ENCODE data around the gene CAD.

CAD gene

GRCh38 chr2:27212626-27213471 lies 4.3 kb upstream of the CAD start:
- Histone ChIP-seq H3K9ac (peak overlapping the region; percentile 96), H3K36me3 (ENCODE audit: insufficient read depth) (no peaks in the 10 kb centered on the region), H3K4me2 (peak overlapping the region; percentile 82), H2AFZ (ENCODE audit: low read depth) (peak overlapping the region; percentile 66), H3K4me1 (ENCODE audit: low read depth, poor library complexity, severe bottlenecking) (peaks cover 27% of the 10 kb centered on the region), H3K4me3 (IDR thresholded peaks at IDR 0.05; ENCODE audit: insufficient read depth, low read depth, low read length) (peak overlapping the region; percentile 40), H3K27me3 (ENCODE audit: insufficient read depth, low read depth) (no peaks in the 10 kb centered on the region), H3K79me2 (ENCODE audit: insufficient read depth, low read depth) (peaks cover 5% of the 10 kb centered on the region; the same call in 1 of the 2 replicates), H4K20me1 (ENCODE audit: insufficient read depth) (no peaks in the 10 kb centered on the region), H3K27ac (peak overlapping the region; percentile 92)
- no peak for TF ChIP-seq CTCF (conservative IDR thresholded peaks at IDR 0.05; ENCODE audit: low read depth, low read length)

- Histone ChIP-seq H3K9ac (no peak overlapping the region), H4K20me1 (ENCODE audit: insufficient read depth) (no peaks in the 10 kb centered on the region), H3K27me3 (ENCODE audit: insufficient read depth, low read depth) (no peaks in the 10 kb centered on the region), H3K4me2 (no peak overlapping the region), H2AFZ (ENCODE audit: low read depth) (no peak overlapping the region), H3K4me3 (IDR thresholded peaks at IDR 0.05; ENCODE audit: insufficient read depth, low read depth, low read length) (no peak overlapping the region), H3K36me3 (ENCODE audit: insufficient read depth) (peaks cover under 1% of the 10 kb centered on the region; the same call in 1 of the 2 replicates), H3K27ac (no peak overlapping the region), H3K4me1 (ENCODE audit: low read depth, poor library complexity, severe bottlenecking) (peaks cover 42% of the 10 kb centered on the region), H3K79me2 (ENCODE audit: insufficient read depth, low read depth) (peaks cover 25% of the 10 kb centered on the region)
- TF ChIP-seq CTCF (conservative IDR thresholded peaks at IDR 0.05; ENCODE audit: low read depth, low read length): no peak
Observed at GRCh38 chr2:27214941-27215340, 2.2 kb upstream of the CAD start.

GRCh38 chr2:27216416-27217137 lies 592 bp upstream of the CAD start:
- Histone ChIP-seq H4K20me1 (ENCODE audit: insufficient read depth) (no peaks in the 10 kb centered on the region), H2AFZ (ENCODE audit: low read depth) (peak overlapping the region; percentile 47), H3K79me2 (ENCODE audit: insufficient read depth, low read depth) (peaks cover 29% of the 10 kb centered on the region), H3K4me2 (peak overlapping the region; percentile 85), H3K36me3 (ENCODE audit: insufficient read depth) (peaks cover 6% of the 10 kb centered on the region; the same call in 1 of the 2 replicates), H3K4me1 (ENCODE audit: low read depth, poor library complexity, severe bottlenecking) (peaks cover 37% of the 10 kb centered on the region), H3K27me3 (ENCODE audit: insufficient read depth, low read depth) (no peaks in the 10 kb centered on the region), H3K4me3 (IDR thresholded peaks at IDR 0.05; ENCODE audit: insufficient read depth, low read depth, low read length) (peak overlapping the region; percentile 6), H3K9ac (peak overlapping the region; percentile 96; the same call in 1 of the 2 replicates), H3K27ac (peak overlapping the region; percentile 80; the same call in 1 of the 2 replicates)
- TF ChIP-seq CTCF (conservative IDR thresholded peaks at IDR 0.05; ENCODE audit: low read depth, low read length): no peak

- Histone ChIP-seq H3K4me1 (ENCODE audit: low read depth, poor library complexity, severe bottlenecking) (peaks cover 33% of the 10 kb centered on the region), H3K79me2 (ENCODE audit: insufficient read depth, low read depth) (peaks cover 29% of the 10 kb centered on the region), H4K20me1 (ENCODE audit: insufficient read depth) (no peaks in the 10 kb centered on the region), H3K36me3 (ENCODE audit: insufficient read depth) (peaks cover 6% of the 10 kb centered on the region; the same call in 1 of the 2 replicates), H3K4me2 (peak overlapping the region; percentile 77), H3K4me3 (IDR thresholded peaks at IDR 0.05; ENCODE audit: insufficient read depth, low read depth, low read length) (no peak overlapping the region), H3K9ac (peak overlapping the region; percentile 96; the same call in 1 of the 2 replicates), H3K27me3 (ENCODE audit: insufficient read depth, low read depth) (no peaks in the 10 kb centered on the region), H3K27ac (peak overlapping the region; percentile 80; the same call in 1 of the 2 replicates), H2AFZ (ENCODE audit: low read depth) (no peak overlapping the region)
- no peak for TF ChIP-seq CTCF (conservative IDR thresholded peaks at IDR 0.05; ENCODE audit: low read depth, low read length)
Observed at GRCh38 chr2:27218614-27219013, 1.4 kb downstream of the CAD start.

Measured in KMS-11 (cell line).